GM19397 (cell line): ENCODE results near the gene STAB1.
"Not testable (repeated sequence)": the region's sequence is repeated elsewhere in the genome, so short reads cannot be mapped to it uniquely, and the experiment has no call there.

Experiments used
- ATAC-seq: cut with Tn5 transposase; IDR thresholded peaks from one replicate; pipeline ENCODE4 v1.9.1; 2021; ENCODE audit warnings: mild to moderate bottlenecking, moderate library complexity; ENCODE audit not compliant: unreplicated experiment

STAB1 gene

DNA sequence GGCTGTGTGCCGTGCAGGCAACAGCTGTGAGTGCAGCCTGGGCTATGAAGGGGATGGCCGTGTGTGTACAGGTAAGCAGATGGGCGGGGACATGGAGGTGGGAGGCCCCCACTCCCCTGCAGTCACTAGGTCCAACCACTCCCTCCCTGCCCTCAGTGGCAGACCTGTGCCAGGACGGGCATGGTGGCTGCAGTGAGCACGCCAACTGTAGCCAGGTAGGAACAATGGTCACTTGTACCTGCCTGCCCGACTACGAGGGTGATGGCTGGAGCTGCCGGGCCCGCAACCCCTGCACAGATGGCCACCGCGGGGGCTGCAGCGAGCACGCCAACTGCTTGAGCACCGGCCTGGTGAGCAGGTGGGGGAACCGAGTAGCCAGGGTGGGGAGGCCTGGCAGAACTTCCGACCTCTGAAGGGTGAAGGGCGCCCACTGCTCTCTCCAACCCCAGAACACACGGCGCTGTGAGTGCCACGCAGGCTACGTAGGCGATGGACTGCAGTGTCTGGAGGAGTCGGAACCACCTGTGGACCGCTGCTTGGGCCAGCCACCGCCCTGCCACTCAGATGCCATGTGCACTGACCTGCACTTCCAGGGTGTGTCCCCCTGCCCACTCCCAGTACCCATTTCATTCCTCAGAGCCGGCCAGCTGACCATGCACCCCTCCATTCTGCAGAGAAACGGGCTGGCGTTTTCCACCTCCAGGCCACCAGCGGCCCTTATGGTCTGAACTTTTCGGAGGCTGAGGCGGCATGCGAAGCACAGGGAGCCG, 26.9 kb downstream of the STAB1 start:
- ATAC-seq = no peak

DNA sequence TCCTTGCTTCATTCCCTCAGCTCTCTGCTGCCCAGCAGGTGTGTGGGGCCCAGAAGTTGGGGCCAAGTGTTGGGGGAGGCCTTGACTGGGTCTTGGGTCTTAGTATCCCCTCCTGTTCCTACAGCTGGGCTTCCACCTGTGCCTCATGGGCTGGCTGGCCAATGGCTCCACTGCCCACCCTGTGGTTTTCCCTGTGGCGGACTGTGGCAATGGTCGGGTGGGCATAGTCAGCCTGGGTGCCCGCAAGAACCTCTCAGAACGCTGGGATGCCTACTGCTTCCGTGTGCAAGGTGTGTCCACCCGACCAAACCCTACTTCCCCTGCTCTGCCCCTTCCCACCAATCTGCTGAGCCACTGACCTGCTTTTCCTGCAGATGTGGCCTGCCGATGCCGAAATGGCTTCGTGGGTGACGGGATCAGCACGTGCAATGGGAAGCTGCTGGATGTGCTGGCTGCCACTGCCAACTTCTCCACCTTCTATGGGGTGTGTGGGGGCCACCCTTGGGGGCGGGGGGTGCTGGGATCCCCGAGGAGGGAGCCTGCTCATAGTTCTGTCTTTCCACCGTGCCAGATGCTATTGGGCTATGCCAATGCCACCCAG, 27.6 kb downstream of the STAB1 start:
- ATAC-seq = no peak

DNA sequence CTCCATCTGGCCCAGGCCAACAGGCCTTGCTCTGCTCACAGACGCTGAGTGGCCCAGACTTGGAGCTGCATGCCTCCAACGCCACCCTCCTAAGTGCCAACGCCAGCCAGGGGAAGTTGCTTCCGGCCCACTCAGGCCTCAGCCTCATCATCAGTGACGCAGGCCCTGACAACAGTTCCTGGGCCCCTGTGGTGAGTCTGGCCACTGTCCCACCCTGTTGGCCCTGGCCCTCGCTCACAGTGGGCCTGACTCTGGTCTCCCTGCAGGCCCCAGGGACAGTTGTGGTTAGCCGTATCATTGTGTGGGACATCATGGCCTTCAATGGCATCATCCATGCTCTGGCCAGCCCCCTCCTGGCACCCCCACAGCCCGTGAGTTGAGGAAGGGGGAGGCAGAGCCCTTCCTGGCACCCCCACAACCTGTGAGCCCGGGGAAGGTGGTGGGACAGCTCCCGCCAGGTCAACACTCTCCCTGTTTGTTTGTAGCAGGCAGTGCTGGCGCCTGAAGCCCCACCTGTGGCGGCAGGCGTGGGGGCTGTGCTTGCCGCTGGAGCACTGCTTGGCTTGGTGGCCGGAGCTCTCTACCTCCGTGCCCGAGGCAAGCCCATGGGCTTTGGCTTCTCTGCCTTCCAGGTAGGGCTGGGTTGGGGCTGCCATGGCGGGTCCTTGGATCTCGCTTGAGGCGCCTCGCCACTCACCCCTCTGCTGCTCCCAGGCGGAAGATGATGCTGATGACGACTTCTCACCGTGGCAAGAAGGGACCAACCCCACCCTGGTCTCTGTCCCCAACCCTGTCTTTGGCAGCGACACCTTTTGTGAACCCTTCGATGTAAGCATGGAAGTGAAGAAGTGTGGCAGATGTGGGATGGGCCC, 28.5 kb downstream of the STAB1 start:
- ATAC-seq = no peak

DNA sequence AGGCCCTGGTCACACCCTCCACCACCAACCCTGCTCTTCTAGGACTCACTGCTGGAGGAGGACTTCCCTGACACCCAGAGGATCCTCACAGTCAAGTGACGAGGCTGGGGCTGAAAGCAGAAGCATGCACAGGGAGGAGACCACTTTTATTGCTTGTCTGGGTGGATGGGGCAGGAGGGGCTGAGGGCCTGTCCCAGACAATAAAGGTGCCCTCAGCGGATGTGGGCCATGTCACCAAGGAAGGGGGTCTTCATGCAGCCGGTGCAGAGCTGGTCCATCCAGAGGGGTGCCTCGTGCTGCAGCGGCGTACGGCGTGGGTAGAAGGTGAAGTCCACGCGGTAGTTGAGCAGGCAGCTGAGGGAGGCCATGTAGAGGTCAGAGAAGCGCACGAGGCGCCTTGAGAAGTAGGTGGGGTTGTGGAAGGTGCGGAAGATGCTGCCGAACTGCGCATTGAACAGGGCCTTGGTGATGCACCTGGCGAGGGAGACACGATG, 29.2 kb downstream of the STAB1 start:
- ATAC-seq = no peak

DNA sequence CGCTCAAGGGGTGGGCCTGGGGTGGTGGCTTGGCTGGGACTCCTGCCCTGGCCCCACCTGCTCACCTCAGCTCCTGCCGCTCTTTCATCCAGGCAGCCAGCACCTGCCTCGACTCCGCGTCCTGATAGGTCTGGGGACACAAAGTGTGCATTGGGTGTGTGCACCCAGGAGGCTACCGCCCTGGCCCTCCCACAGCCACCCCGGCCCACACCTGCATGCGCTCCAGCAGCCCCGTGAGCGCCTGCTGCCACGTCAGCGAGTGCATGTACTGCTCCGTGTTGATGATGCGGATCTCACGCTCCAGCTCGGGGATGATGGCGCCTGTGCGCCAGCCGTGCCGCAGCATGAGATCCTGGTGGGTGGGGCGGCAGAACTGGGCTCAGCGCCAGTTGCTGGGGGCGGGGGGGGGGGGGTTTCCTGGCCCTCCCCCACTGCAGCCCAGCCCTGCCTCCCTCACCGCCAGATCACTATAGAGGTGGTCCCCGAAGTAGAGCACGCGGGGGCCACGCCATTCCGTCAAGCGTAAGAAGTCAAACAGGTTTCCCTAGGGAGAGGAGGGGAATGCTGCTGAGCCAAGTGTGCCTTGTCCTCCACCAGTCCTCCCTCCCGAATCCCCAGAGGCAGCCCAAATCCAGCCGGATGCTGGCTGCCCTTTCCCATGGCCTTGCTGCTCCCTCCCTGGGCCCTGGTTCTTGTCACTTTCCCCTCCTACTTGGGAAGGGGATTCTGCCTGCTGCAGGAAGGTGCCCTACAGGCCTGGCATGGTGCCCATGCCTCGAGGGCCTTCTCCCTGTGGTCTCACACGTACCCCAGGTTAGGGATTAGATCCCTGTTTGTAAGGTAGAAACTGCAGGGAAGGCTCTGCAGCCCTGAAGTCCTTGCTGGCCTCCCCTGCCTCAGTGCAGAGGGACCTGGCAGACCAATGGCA, 29.9 kb downstream of the STAB1 start:
- ATAC-seq = no peak

DNA sequence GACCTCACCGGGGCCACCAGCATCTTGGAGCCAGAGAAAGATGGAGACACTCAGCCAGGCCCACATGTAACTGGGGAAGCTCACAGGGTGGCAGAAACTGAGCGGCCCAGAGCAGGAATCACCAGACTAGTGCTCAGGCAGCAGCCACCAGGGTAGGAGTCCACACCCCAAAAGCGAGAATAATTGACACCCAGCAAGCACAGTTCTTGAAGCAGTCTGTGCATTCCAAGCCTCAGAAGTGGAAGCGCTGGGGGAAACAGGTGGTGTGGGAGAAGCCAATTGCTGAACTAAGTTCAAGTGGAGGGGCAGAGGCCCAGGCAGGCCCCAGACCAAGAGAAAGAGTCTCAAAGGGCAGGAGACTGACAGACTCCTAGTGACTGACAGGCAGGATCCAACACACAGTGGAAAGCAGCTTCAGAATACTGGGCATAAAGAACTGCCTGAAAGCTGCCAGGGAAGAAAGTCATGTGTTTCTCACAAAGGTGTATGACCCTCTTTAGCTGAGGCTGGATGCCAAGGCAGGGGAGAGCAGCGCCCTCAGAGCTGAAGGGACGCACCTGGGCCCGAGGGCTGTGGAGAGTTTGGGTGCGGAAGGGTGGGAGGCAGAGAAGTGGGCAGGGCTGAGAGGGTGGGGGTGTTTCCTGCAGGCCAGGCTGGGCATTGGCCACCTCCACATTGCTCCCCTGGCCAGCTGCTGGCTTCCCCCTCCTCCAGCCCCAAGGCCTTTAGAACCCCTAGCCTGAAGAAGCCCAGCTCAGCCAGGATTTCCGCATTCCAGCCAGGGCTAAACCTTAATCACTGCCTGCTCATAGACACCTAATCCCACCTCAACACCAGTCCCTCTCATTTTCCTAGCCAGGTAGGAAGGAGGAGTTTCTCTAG, 30.8 kb downstream of the STAB1 start:
- ATAC-seq = no peak

DNA sequence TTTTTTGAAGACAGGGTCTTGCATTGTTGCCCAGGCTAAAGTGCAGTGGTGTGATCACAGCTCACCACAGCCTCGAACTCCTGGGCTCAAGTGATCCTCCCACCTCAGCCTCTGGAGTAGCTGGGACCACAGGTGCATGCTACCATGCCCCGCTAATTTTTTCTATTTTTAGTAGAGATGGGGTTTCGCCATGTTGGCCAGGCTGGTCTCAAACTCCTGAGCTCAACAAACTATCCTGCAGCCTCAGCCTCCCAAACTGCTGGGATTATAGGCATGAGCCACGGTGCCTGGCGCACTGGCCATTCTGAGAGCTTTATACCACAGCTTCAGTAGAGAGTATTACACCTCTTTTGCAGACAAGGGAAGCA, 31.5 kb downstream of the STAB1 start:
- ATAC-seq = not testable (repeated sequence)

DNA sequence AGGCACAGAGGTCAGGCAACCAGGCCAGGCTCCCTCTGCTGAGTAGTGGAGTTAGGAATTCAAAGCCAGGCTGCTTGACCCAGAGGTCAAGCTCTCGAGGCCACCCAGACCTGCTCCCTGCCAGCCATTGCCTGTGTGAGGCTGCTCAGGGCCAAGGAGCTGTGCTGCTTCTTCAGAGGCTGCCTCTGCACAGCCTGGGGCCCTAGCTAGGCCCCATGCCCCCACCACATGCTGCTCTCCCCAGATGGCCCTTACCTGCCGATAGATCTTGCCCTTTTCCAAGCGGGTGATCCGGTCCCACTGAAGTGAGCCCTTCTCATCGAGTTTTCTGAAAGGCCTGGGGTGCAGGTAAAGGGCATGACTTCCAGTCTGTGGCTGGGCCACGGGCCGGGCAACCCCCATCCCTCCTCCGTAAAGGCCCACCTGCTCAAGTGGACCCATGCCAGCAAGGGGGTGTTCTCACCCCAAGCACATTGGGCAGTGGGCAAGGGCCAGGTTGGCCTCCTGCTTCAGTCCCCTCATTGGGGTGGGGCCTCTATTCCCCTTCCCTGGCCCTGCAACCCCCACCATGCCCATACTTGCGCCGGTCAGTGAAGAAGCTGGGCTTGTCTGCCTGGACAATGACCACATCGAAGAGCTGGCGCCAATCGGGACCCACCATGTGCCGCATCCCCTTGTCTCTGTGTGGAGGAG, 32.0 kb downstream of the STAB1 start:
- ATAC-seq = no peak

DNA sequence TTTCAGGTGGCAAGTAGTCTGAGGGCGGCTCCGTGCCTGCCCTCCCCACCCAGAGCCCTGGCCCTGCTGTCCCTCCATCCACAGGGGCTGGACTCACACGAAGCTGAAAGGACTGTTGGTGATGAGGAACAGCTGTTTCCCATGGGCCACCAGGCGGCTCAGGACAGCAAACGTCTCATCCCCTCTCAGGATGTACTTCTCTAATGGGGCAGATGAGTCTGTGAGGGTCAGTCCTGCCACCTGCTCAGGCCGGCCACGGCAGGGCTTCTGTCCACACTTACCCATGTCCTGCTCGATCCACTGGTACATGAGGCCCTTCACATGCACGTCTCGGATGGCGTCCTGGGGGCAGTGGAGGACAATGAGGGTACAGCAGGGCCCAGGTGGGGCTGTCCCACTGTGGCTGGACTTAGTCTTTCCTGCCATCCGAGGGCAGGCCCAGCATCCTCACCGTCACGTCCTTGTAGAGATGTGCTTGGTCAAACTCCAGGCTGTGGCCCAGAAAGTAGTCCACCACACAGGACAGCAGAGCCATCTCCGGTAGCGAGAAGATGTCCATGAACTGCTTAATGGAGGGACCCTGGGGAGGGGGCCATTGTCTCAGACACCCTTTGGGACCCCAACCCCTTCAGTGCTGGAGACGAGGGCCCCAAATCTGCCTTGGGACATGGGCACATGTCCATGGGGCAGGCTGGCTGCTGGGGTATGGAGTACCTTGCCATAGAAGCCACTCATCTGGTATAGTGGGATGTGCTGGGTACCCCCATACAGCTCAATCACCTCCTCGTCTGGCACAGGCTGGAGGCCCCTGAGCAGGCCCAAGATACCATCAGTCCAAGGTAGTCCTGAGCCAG, 32.8 kb downstream of the STAB1 start:
- no peak for ATAC-seq

DNA sequence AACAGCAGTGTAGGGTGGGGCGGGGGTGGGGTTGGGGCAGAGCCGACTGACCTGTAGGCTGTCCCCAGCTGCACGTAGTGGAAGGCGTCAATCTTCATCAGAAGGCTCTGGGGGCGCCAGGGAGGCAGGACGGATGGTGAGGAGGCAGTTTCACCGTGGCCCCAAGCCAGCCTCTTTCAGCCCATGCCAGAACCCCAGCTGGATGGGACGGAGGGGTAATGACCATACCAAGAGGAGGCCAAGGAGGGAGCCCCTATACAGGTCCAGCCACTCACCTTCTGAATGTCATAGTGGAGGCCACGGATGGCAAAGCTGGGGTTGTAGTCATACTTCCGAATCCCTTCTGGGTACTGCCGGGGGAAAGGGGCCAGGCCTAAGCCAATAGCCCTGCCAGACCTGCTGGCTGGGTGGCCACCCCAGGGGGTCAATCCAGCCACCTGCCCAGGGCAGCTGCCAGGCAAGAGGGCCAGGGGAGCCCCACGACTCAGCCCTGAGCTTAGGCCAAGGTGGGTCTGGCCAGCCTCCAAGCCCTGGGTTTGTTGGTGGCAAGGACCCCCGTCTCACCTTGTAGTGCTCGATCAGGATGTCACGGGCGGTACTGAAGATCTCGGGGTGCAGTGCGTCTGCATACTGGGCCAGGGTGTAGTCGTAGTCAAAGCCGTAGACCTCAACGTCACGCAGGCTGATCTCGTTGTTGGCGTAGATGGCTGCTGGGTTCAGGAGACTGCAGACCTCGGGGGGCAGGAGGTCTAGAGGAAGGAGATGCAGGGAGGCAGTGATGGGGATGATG, 33.6 kb downstream of the STAB1 start:
- no peak for ATAC-seq

DNA sequence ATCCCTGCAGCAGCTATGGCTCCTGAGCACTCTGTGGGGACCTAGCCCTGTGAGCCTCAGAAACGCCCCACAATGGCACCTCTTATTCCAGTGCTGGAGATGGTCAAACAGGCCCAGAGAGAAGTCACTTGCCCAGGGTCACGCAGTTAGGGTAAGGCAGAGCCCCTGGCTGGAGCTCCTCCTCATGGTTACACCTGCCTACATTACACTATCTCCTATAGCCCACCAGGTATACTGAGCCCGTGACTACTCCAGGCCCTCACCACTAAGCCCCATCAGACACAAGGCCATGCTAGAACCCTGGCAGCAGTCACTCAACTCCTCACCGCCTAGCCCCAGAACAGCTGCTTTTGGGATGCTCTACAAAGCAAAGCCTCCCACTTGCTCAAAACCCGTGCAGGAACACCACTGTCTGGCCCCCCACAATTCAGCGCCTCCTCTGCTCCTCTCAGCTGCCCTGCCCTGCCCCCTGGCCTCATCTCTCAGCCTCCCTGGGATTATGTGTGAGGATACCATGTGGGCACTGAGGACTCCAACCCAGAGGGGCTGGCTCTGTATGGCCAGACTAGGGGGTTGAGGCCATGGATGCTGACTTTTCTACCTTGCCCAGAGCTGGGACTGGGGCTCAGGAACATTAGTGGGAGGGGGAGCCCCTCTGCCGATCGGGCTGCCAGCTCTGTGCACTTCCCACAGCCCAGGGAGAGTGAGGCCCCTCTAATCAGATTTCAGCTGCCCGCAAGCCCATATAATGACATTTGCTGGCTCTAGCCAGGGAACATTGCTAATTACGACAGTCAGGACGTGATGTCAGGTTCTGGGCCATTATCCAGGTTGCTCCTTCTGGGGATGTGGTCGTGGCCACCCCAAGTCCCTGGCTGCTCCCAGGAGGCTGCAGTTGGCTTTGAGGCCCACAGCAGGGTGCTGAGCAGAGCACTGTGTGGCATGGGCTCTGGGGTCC, 34.5 kb downstream of the STAB1 start:
- ATAC-seq = no peak

DNA sequence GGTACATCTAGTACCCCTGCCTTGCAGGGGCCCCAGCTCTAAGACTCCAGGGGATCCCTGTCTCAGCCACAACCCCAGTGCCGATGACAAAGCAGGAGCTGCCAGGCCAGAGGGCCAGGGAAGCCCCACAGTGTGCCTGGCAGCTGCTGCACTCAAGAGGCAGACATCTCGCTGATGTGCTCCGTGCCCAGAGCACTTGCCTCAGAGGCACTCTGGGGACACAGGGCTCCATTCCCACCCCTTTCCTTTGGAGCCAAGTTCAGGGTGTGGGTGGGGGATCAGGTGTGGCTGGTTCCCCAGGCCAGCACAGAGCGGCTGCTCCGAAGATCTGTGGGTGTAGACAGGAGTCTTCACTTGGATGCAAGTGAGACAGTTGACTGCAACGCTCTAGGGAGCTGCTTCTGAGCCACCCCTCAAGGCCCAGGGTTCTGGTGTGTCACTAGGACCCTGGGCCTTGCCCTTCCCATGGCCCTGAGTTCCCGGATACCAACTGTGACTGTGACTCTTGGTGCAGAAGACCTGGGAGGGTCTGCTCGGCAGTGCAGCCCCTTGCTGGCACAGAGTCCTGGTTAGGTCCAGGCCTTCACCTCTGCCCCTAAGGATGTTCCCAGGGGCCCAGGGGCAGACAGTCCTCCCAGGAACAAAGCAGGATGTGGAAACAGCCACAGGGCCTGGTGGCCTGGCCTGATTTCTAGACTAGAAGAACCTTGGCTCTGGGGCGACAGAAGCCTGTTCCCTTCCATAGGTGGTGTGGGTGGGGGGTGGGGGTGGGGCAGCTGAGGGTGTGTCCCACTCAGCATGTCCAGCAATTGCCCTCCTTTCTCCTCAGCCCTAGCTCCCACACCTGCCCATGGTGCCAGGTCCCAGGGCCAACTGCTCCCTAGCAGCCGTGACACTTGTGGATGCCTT, 36.0 kb downstream of the STAB1 start:
- ATAC-seq = no peak

DNA sequence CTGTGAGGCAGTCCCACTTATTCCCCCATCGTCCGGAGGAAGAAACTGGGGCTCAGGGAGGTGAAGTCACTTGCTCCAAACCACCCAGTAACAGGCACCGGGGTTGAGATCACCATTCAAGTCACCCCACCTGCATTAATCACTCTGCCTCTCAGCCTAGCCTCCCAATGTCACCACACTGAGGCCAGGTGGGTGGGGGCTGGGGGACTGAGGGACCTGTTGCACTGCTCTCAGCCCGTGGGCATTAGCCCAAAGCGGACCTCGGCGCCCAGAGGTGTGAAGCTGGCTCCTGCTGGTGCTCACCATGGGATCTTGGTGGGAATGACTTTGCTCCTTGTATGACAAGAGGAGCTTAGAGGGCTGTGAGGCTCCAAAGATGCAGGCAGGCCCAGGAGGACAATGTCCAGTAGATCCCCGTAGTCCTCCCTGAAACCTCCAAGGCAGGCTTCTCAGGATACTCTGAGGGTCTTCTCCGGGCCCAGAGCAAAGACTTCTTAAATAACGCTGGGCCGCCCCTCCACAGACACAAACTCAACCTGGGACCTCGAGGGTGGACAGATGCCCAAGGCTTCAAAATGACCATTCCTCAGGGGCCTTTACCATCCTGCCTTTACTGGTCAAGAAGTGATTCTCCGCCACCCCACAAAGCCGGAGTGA, 36.9 kb downstream of the STAB1 start:
- ATAC-seq = no peak

DNA sequence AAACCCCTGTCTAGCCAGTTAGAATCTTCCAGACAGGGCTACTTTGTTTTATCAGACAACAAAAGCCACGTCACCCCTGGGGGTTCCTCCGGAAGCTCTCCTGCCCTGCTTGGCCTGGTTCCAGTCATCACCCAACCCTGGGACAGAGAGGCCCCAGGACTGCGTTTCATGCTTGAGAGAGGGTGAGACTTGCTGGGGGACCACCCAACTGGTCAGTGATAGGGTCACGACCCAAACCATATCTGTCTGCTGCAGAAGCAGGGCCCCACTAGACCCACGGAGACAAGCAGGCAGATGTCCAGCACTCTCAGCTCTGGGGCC, 37.3 kb downstream of the STAB1 start:
- ATAC-seq = no peak
